Activated CD8-positive, alpha-beta T cell treated with anti-CD3 and anti-CD28 coated beads for 36 hours (primary cell): Measurements from ENCODE around the gene PDCD6IP. TPM values are rescaled to one million over a fixed set of nuclear protein-coding genes. Genes with fewer than 3 reads are reported as not detected.
A peak's percentile ranks its signal among the peaks of the same experiment; 100 is the strongest.

Experiments used
- ATAC-seq: fragments of 200-7000 bp; cut with Tn5 transposase; one replicate; pipeline ENCODE4 v1.10.0; 2021; ENCODE audit warnings: mild to moderate bottlenecking, moderate library complexity
- CTCF ChIA-PET: fragments of 350-600 bp; sonication (Branson Sonifier 250); formaldehyde crosslinking; loops from one replicate; lab custom pipeline; 2021; ENCODE audit warnings: antibody characterized with exemption; lab: Charles Lee
- POLR2A ChIA-PET: fragments of 350-600 bp; sonication (Branson Sonifier 250); formaldehyde crosslinking; loops from one replicate; lab custom pipeline; 2021; ENCODE audit warnings: antibody characterized with exemption; lab: Charles Lee
- DNase-seq: peaks from one replicate; pipeline ENCODE4 v3.0.0-alpha.2; 2020
- H3K27ac Mint-ChIP-seq: one replicate; pipeline ENCODE4 v1.8.0; 2021; ENCODE audit warnings: mild to moderate bottlenecking, mixed read lengths
- H3K27me3 Mint-ChIP-seq: one replicate; pipeline ENCODE4 v1.8.0; 2021; ENCODE audit warnings: mixed read lengths
- H3K36me3 Mint-ChIP-seq: one replicate; pipeline ENCODE4 v1.8.0; 2021; ENCODE audit warnings: low read depth, mixed read lengths
- H3K4me1 Mint-ChIP-seq: one replicate; pipeline ENCODE4 v1.8.0; 2021; ENCODE audit warnings: low read depth, mixed read lengths
- H3K4me3 Mint-ChIP-seq: one replicate; pipeline ENCODE4 v1.8.0; 2021; ENCODE audit warnings: mild to moderate bottlenecking, moderate library complexity, mixed read lengths
- H3K9me3 Mint-ChIP-seq: one replicate; pipeline ENCODE4 v1.8.0; 2021; ENCODE audit warnings: mixed read lengths
- intact Hi-C: fragments of 100-400 bp; cut with micrococcal nuclease; formaldehyde crosslinking; loops from one replicate; pipeline ENCODE4 v1.10.0; 2022
- total RNA-seq, 2 experiments: library from RNA; stranded (reverse); gene quantifications; one replicate each; pipeline ENCODE4 v1.2.3, GENCODE V29; 2021
- TF ChIP-seq, protein P1 (sequence below): fragments of 200-600 bp; IDR thresholded peaks from one replicate; pipeline ENCODE4 v1.8.0; 2022; ENCODE audit warnings: antibody characterized with exemption, mild to moderate bottlenecking

The PDCD6IP gene
- total RNA-seq, 2 experiments from 2014 or later, result 139 to 146 TPM

GRCh38 chr3:33858131-33858530 is 59.7 kb downstream of the PDCD6IP start:
- H3K27ac Mint-ChIP-seq, result no peak overlapping the region
- DNase-seq (no peak), ATAC-seq (no peak)
- ChIA-PET CTCF (no interaction called here), POLR2A (no interaction called here)
- H3K9me3 Mint-ChIP-seq, result no peaks in the 10 kb centered on the region
- H3K36me3 Mint-ChIP-seq, result peaks cover 41% of the 10 kb centered on the region
- intact Hi-C loops, result no loop called here
- TF ChIP-seq, protein P1, sequence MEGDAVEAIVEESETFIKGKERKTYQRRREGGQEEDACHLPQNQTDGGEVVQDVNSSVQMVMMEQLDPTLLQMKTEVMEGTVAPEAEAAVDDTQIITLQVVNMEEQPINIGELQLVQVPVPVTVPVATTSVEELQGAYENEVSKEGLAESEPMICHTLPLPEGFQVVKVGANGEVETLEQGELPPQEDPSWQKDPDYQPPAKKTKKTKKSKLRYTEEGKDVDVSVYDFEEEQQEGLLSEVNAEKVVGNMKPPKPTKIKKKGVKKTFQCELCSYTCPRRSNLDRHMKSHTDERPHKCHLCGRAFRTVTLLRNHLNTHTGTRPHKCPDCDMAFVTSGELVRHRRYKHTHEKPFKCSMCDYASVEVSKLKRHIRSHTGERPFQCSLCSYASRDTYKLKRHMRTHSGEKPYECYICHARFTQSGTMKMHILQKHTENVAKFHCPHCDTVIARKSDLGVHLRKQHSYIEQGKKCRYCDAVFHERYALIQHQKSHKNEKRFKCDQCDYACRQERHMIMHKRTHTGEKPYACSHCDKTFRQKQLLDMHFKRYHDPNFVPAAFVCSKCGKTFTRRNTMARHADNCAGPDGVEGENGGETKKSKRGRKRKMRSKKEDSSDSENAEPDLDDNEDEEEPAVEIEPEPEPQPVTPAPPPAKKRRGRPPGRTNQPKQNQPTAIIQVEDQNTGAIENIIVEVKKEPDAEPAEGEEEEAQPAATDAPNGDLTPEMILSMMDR, result no peak
- peaks cover 23% of the 10 kb centered on the region for H3K4me1 Mint-ChIP-seq
- H3K27me3 Mint-ChIP-seq, result no peaks in the 10 kb centered on the region
- no peak overlapping the region for H3K4me3 Mint-ChIP-seq

- no peak overlapping the region for H3K4me3 Mint-ChIP-seq
- DNase-seq (no peak), ATAC-seq (no peak)
- TF ChIP-seq, protein P1, result no peak
- CTCF ChIA-PET, result interaction anchor here (1.9 kb wide), 1 partner anchor 22 kb away, joined by 5 read pairs; no protein-coding TSS in a partner anchor
- H3K4me1 Mint-ChIP-seq, result peaks cover 9% of the 10 kb centered on the region
- intact Hi-C loops, result no loop called here
- H3K36me3 Mint-ChIP-seq, result peaks cover 35% of the 10 kb centered on the region
- H3K27ac Mint-ChIP-seq, result no peak overlapping the region
- POLR2A ChIA-PET, result interaction anchor here (0.9 kb wide), 1 partner anchor 10 kb away, joined by 3 read pairs; no protein-coding TSS in a partner anchor
- H3K27me3 Mint-ChIP-seq, result no peaks in the 10 kb centered on the region
- H3K9me3 Mint-ChIP-seq, result no peaks in the 10 kb centered on the region
Measured at GRCh38 chr3:33860373-33861050, 62.1 kb downstream of the PDCD6IP start.

- no peaks in the 10 kb centered on the region for H3K27me3 Mint-ChIP-seq
- H3K4me3 Mint-ChIP-seq, result no peak overlapping the region
- no peaks in the 10 kb centered on the region for H3K9me3 Mint-ChIP-seq
- intact Hi-C loops, result no loop called here
- H3K27ac Mint-ChIP-seq, result no peak overlapping the region
- TF ChIP-seq, protein P1, result no peak
- peaks cover 18% of the 10 kb centered on the region for H3K36me3 Mint-ChIP-seq
- ChIA-PET POLR2A (no interaction called here), CTCF (interaction anchor here (0.9 to 1.4 kb wide), 2 partner anchors 10 to 18 kb away, joined by 4 to 9 read pairs; no protein-coding TSS in a partner anchor)
- peaks cover 10% of the 10 kb centered on the region for H3K4me1 Mint-ChIP-seq
- DNase-seq (no peak), ATAC-seq (no peak)
Measured at GRCh38 chr3:33865133-33865532, 66.7 kb downstream of the PDCD6IP start.

GRCh38 chr3:33868309-33868708 is 69.9 kb downstream of the PDCD6IP start:
- ATAC-seq (peak; percentile 75), DNase-seq (peak; percentile 41)
- Mint-ChIP-seq H3K36me3 (peaks cover 9% of the 10 kb centered on the region), H3K4me1 (peaks cover 10% of the 10 kb centered on the region), H3K27ac (peak overlapping the region; percentile 57), H3K9me3 (no peaks in the 10 kb centered on the region), H3K27me3 (no peaks in the 10 kb centered on the region), H3K4me3 (no peak overlapping the region)
- intact Hi-C loops, result no loop called here
- TF ChIP-seq, protein P1, result no peak
- ChIA-PET CTCF (no interaction called here), POLR2A (no interaction called here)

- H3K27ac Mint-ChIP-seq, result no peak overlapping the region
- ATAC-seq (no peak), DNase-seq (no peak)
- no peaks in the 10 kb centered on the region for H3K9me3 Mint-ChIP-seq
- ChIA-PET POLR2A (interaction anchor here (1.4 kb wide), 1 partner anchor 10 kb away, joined by 3 read pairs; no protein-coding TSS in a partner anchor), CTCF (interaction anchor here (1.3 kb wide), 1 partner anchor 13 kb away, joined by 5 read pairs; no protein-coding TSS in a partner anchor)
- H3K4me1 Mint-ChIP-seq, result peaks cover 10% of the 10 kb centered on the region
- TF ChIP-seq, protein P1, result no peak
- no peak overlapping the region for H3K4me3 Mint-ChIP-seq
- no peaks in the 10 kb centered on the region for H3K27me3 Mint-ChIP-seq
- intact Hi-C loops, result no loop called here
- H3K36me3 Mint-ChIP-seq, result peaks cover 7% of the 10 kb centered on the region
Measured at GRCh38 chr3:33869977-33870376, 71.5 kb downstream of the PDCD6IP start.
